HCT116 (cell line): ENCODE measurements around the gene ARHGEF10L. TPM values are rescaled to one million over a fixed set of nuclear protein-coding genes. Genes with fewer than 3 reads are reported as not detected.

Experiments used
- ATAC-seq: fragments of 200-7000 bp; cut with Tn5 transposase; 2 replicates; pipeline ENCODE4 v1.9.1; 2020; ENCODE audit warnings: mild to moderate bottlenecking, moderate library complexity
- BruUV-seq: library from RNA; stranded (reverse); fragments of 400-500 nt; replicated peaks from 2 replicates; lab custom pipeline; 2021; lab: Mats Ljungman, UMichigan
- CTCF ChIA-PET: fragments of 300-600 bp; sonication (Branson Sonifier 250); formaldehyde crosslinking; loops from one replicate; lab custom pipeline; 2021; ENCODE audit warnings: antibody characterized with exemption; lab: Charles Lee
- POLR2A ChIA-PET: fragments of 300-600, 350-600 bp; sonication (Branson Sonifier 250); formaldehyde crosslinking; loops from one replicate; lab custom pipeline; 2021; ENCODE audit warnings: antibody characterized with exemption; lab: Charles Lee
- RAD21 ChIA-PET, 2 experiments: fragments of 300-600 bp; sonication (Branson Sonifier 250); formaldehyde crosslinking; loops; one replicate each; lab custom pipeline; 2023; ENCODE audit warnings: low total read pairs in 2 of 2; ENCODE audit not compliant: uncharacterized antibody in 2 of 2, unreplicated experiment in 2 of 2, low non-redundant PET in 1 of 2; lab: Charles Lee
- DNase-seq: peaks from one replicate; pipeline ENCODE4 v3.0.0-alpha.2; 2010; ENCODE audit warnings: low read depth, low spot score
- H2AFZ ChIP-seq: fragments of 200-600 bp; shearing (Covaris generic), sonication (generic); 2 replicates; pipeline ENCODE4 v1.6.1; 2017; ENCODE audit warnings: low read depth, mixed run types, mixed read lengths, antibody characterized with exemption, low read length; ENCODE audit not compliant: poor library complexity, severe bottlenecking
- H3K27ac ChIP-seq: 2 replicates; pipeline ENCODE4 v1.5.1; 2012; ENCODE audit warnings: low read depth, low read length
- H3K27me3 ChIP-seq: fragments of 200-600 bp; sonication (generic); 2 replicates; pipeline ENCODE4 v1.6.1; 2016; ENCODE audit warnings: mixed run types, low read length, mixed read lengths; ENCODE audit not compliant: insufficient read depth
- H3K36me3 ChIP-seq, 2 experiments: fragments of 200-500 bp in 1 of 2; fragments of 200-600 bp in 1 of 2; sonication (Bioruptor generic) in 1 of 2; sonication (generic) in 1 of 2; 2 replicates each; pipeline versions ENCODE4 v1.5.1 to v1.6.1; 2014 to 2016; ENCODE audit warnings: low read length in 2 of 2, inconsistent platforms in 1 of 2, mixed read lengths in 1 of 2, mixed run types in 1 of 2; ENCODE audit not compliant: insufficient read depth in 2 of 2, control insufficient read depth in 1 of 2
- H3K4me1 ChIP-seq, 2 experiments: fragments of 200-600 bp in 1 of 2; sonication (generic) in 1 of 2; 2 replicates each; pipeline versions ENCODE4 v1.5.1 to v1.6.1; 2012 to 2017; ENCODE audit warnings: low read length in 2 of 2, inconsistent platforms in 1 of 2, mild to moderate bottlenecking in 1 of 2, mixed read lengths in 1 of 2, mixed run types in 1 of 2, moderate library complexity in 1 of 2; ENCODE audit not compliant: insufficient read depth in 2 of 2, control insufficient read depth in 1 of 2
- H3K4me2 ChIP-seq: fragments of 200-600 bp; sonication (generic); 2 replicates; pipeline ENCODE4 v1.6.1; 2017; ENCODE audit warnings: mixed run types, low read length, mixed read lengths
- H3K4me3 ChIP-seq, 2 experiments: fragments of 200-600 bp in 1 of 2; sonication (generic) in 1 of 2; replicated peaks in 1 of 2; 2 replicates each; pipeline ENCODE4 v1.5.1; 2011 to 2016; ENCODE audit warnings: low read length in 2 of 2, control low read depth in 1 of 2, low read depth in 1 of 2, mild to moderate bottlenecking in 1 of 2, mixed read lengths in 1 of 2, mixed run types in 1 of 2
- H3K79me2 ChIP-seq: fragments of 200-600 bp; sonication (generic); 2 replicates; pipeline ENCODE4 v1.6.1; 2017; ENCODE audit warnings: mild to moderate bottlenecking, mixed run types, low read length, moderate library complexity, mixed read lengths; ENCODE audit not compliant: insufficient read depth
- H3K9ac ChIP-seq: fragments of 200-600 bp; sonication (generic); 2 replicates; pipeline ENCODE4 v1.6.1; 2016; ENCODE audit warnings: low read length, mixed read lengths
- H3K9me2 ChIP-seq: fragments of 200-600 bp; sonication (generic), shearing (Covaris generic); 2 replicates; pipeline ENCODE4 v1.6.1; 2017; ENCODE audit warnings: mixed run types, mild to moderate bottlenecking, moderate library complexity; ENCODE audit not compliant: insufficient read depth
- H3K9me3 ChIP-seq, 2 experiments: fragments of 200-500 bp in 1 of 2; fragments of 200-600 bp in 1 of 2; sonication (Bioruptor generic) in 1 of 2; sonication (generic) in 1 of 2; 2 replicates each; pipeline ENCODE4 v1.6.1; 2014 to 2017; ENCODE audit warnings: low read length in 2 of 2, mixed read lengths in 2 of 2, inconsistent platforms in 1 of 2, low read depth in 1 of 2, mild to moderate bottlenecking in 1 of 2, mixed run types in 1 of 2, moderate library complexity in 1 of 2; ENCODE audit not compliant: control insufficient read depth in 1 of 2, insufficient read depth in 1 of 2
- H4K20me1 ChIP-seq: fragments of 200-600 bp; sonication (generic), shearing (Covaris generic); 2 replicates; pipeline ENCODE4 v1.6.1; 2017; ENCODE audit warnings: mixed run types, mild to moderate bottlenecking, moderate library complexity; ENCODE audit not compliant: insufficient read depth
- ELF1 ChIP-seq: IDR thresholded peaks from 2 replicates; pipeline ENCODE4 v1.6.1; 2012; ENCODE audit warnings: low read depth, borderline replicate concordance
- RAD21 ChIP-seq: IDR thresholded peaks from 2 replicates; pipeline ENCODE4 v1.6.1; 2012; ENCODE audit warnings: low read depth, mild to moderate bottlenecking
- TCF7L2 ChIP-seq: IDR thresholded peaks from 2 replicates; pipeline ENCODE4 v1.7.0; 2011; ENCODE audit warnings: borderline replicate concordance, inconsistent platforms; ENCODE audit not compliant: insufficient read depth, insufficient read length; ENCODE audit errors: extremely low read depth
- ZFX ChIP-seq: fragments of 450-650 bp; IDR thresholded peaks from 2 replicates; pipeline ENCODE4 v1.6.1; 2017
- intact Hi-C: fragments of 100-400 bp; cut with micrococcal nuclease; formaldehyde crosslinking; loops from 2 replicates; pipeline ENCODE4 v1.10.0; 2022
- total RNA-seq: library from RNA; stranded (reverse); gene quantifications from one replicate; pipeline ENCODE4 v1.2.1, GENCODE V29; 2021; ENCODE audit not compliant: unreplicated experiment
- TF ChIP-seq, protein P1 (sequence below), 3 experiments: fragments of 200-600 bp in 1 of 3; sonication (generic) in 1 of 3; IDR thresholded peaks in 2 of 3; conservative IDR thresholded peaks in 1 of 3; 2 replicates each; pipeline ENCODE4 v1.5.1; 2012 to 2017; ENCODE audit warnings: low read depth in 2 of 3, low read length in 2 of 3, antibody characterized with exemption in 1 of 3, borderline replicate concordance in 1 of 3, control low read depth in 1 of 3, mild to moderate bottlenecking in 1 of 3, mixed read lengths in 1 of 3, mixed run types in 1 of 3, moderate library complexity in 1 of 3; ENCODE audit not compliant: insufficient read depth in 1 of 3

The ARHGEF10L gene
- total RNA-seq, 1 experiment from 2014 or later = 14.7 TPM

DNA sequence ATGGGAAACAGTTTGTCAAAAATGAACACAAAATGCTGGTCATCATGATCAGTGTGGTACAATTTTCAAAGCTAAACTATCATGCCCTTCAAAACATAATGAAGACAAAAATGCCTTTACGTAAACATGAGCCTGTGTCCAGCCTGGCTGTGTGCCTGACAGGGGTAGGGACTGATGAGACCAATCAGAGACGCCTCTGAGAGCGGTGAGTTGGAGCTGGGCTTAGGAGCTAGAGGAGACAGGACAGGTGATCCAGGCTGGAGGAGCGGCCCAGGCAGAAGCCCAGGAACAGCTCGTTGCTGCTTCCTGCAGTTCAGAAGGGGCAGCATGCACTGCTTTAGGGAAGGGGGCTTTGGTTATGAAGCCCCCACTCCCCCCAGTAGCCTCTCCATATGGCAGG, 70.0 kb downstream of the ARHGEF10L start (continued):
- TF ChIP-seq, protein P1, sequence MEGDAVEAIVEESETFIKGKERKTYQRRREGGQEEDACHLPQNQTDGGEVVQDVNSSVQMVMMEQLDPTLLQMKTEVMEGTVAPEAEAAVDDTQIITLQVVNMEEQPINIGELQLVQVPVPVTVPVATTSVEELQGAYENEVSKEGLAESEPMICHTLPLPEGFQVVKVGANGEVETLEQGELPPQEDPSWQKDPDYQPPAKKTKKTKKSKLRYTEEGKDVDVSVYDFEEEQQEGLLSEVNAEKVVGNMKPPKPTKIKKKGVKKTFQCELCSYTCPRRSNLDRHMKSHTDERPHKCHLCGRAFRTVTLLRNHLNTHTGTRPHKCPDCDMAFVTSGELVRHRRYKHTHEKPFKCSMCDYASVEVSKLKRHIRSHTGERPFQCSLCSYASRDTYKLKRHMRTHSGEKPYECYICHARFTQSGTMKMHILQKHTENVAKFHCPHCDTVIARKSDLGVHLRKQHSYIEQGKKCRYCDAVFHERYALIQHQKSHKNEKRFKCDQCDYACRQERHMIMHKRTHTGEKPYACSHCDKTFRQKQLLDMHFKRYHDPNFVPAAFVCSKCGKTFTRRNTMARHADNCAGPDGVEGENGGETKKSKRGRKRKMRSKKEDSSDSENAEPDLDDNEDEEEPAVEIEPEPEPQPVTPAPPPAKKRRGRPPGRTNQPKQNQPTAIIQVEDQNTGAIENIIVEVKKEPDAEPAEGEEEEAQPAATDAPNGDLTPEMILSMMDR (IDR thresholded peaks at IDR 0.05 in 2 of 3, conservative IDR thresholded peaks at IDR 0.05 in 1 of 3; ENCODE audit: borderline replicate concordance in 1 of 3, insufficient read depth in 1 of 3, low read depth in 2 of 3, low read length in 2 of 3) = no peak
- TF ChIP-seq ELF1 = no peak
- TF ChIP-seq ZFX = no peak

DNA sequence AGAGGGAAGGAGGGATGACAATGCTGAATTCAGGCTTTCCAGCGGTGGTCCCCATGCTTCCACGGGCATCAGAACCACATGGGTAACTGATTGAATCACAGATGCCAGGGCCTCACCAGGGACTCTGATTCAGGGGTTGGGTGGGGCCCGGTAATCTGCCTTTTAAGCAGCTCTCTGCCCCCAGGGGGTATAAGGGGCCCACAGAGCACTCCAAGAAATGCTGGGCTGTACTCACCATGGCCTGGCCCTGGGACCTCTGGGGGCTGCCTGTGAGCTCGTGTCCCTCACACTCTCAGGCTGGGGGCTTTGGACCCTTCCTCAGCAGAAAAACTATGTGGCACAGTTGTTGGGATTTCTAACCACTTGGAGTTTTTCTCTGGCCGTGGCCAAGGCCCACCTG, 70.6 kb downstream of the ARHGEF10L start:
- no peak overlapping the region for H3K9ac ChIP-seq
- no peaks in the 10 kb centered on the region for H3K9me3 ChIP-seq
- CTCF ChIA-PET = interaction anchor here (1.2 to 4.8 kb wide), 4 partner anchors 10 to 115 kb away, joined by 3 to 101 read pairs (median 3); no protein-coding TSS in a partner anchor
- no peaks in the 10 kb centered on the region for H3K27me3 ChIP-seq
- intact Hi-C loops = no loop called here
- H4K20me1 ChIP-seq = no peaks in the 10 kb centered on the region
- no peak overlapping the region for H3K4me2 ChIP-seq
- no peak overlapping the region for H3K4me3 ChIP-seq
- TF ChIP-seq ELF1 (no peak), RAD21 (no peak), TCF7L2 (no peak)
- no peaks in the 10 kb centered on the region for H3K36me3 ChIP-seq
- no peaks in the 10 kb centered on the region for H3K9me2 ChIP-seq
- no peaks in the 10 kb centered on the region for H3K79me2 ChIP-seq
- DNase-seq (no peak), ATAC-seq (no peak)
- H2AFZ ChIP-seq = no peak overlapping the region
- POLR2A ChIA-PET = no interaction called here
- no TSS peak for BruUV-seq
- no peak overlapping the region for H3K27ac ChIP-seq
- RAD21 ChIA-PET = interaction anchor here in 1 of 2 experiments (0.6 kb wide), 1 partner anchor 71 kb away, joined by 3 read pairs; no protein-coding TSS in a partner anchor
- H3K4me1 ChIP-seq = no peaks in the 10 kb centered on the region
